ENCODE measurements around the gene UXT. TPM values are rescaled to one million over a fixed set of nuclear protein-coding genes. Genes with fewer than 3 reads are reported as not detected.

Gene UXT
- total RNA-seq, 1 experiment from 2014 or later: 68.6 TPM

DNA sequence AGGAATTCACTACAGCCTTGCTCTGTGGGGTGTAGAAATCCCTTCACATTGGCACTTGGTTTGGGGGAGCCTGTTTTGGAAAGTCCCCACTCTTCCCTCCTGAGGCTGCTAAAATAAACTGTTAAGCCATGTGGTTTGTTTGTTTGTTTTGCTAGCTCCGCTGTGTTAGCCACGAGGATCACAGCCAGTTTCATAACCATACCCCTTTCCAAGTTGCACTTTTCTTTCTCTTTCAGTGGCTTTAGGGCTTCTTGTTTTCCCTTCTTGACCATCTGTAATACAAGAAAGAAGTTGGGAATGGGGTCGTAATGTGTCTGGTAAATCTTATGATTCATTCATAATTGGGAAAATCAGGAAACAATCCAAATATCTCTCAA, 24.8 kb upstream of the UXT start:
- Mint-ChIP-seq H3K27me3 (ENCODE audit: low read depth) (peaks cover 7% of the 10 kb centered on the region), H3K27ac (no peak overlapping the region), H3K4me3 (no peak overlapping the region), H3K36me3 (no peaks in the 10 kb centered on the region), H3K9me3 (no peaks in the 10 kb centered on the region), H3K4me1 (no peaks in the 10 kb centered on the region)
- ChIA-PET POLR2A (no interaction called here), CTCF (no interaction called here)
- TF ChIP-seq NFATC4 (CRISPR knock-in tag; IDR thresholded peaks at IDR 0.05) (no peak), ZNF396 (CRISPR knock-in tag; IDR thresholded peaks at IDR 0.05; ENCODE audit: borderline replicate concordance) (no peak), EMX1 (CRISPR knock-in tag; IDR thresholded peaks at IDR 0.05) (no peak), MXD4 (CRISPR knock-in tag; IDR thresholded peaks at IDR 0.05; ENCODE audit: borderline replicate concordance) (no peak), ATF6 (CRISPR knock-in tag; IDR thresholded peaks at IDR 0.05) (no peak), NR3C1 (CRISPR knock-in tag; conservative IDR thresholded peaks at IDR 0.05; ENCODE audit: low read depth) (no peak), ETV6 (CRISPR knock-in tag; IDR thresholded peaks at IDR 0.05) (no peak), TCF7 (CRISPR knock-in tag; IDR thresholded peaks at IDR 0.05; ENCODE audit: low read depth) (no peak), ZNF671 (CRISPR knock-in tag; IDR thresholded peaks at IDR 0.05) (no peak), NR2C2 (CRISPR knock-in tag; IDR thresholded peaks at IDR 0.05) (no peak), CREB1 (CRISPR knock-in tag; IDR thresholded peaks at IDR 0.05) (no peak), ZNF512 (CRISPR knock-in tag; IDR thresholded peaks at IDR 0.05; ENCODE audit: borderline replicate concordance) (no peak), ZNF317 (CRISPR knock-in tag; IDR thresholded peaks at IDR 0.05; ENCODE audit: borderline replicate concordance, low read depth) (no peak), CREM (CRISPR knock-in tag; IDR thresholded peaks at IDR 0.05) (no peak), CDX4 (CRISPR knock-in tag; IDR thresholded peaks at IDR 0.05; ENCODE audit: borderline replicate concordance) (no peak), FOXP1 (CRISPR knock-in tag; IDR thresholded peaks at IDR 0.05; ENCODE audit: borderline replicate concordance) (no peak), ATF2 (CRISPR knock-in tag; IDR thresholded peaks at IDR 0.05; ENCODE audit: borderline replicate concordance, low read depth) (no peak), GRHL2 (CRISPR knock-in tag; IDR thresholded peaks at IDR 0.05; ENCODE audit: insufficient replicate concordance, severe bottlenecking) (no peak)
- TF ChIP-seq, protein P1, sequence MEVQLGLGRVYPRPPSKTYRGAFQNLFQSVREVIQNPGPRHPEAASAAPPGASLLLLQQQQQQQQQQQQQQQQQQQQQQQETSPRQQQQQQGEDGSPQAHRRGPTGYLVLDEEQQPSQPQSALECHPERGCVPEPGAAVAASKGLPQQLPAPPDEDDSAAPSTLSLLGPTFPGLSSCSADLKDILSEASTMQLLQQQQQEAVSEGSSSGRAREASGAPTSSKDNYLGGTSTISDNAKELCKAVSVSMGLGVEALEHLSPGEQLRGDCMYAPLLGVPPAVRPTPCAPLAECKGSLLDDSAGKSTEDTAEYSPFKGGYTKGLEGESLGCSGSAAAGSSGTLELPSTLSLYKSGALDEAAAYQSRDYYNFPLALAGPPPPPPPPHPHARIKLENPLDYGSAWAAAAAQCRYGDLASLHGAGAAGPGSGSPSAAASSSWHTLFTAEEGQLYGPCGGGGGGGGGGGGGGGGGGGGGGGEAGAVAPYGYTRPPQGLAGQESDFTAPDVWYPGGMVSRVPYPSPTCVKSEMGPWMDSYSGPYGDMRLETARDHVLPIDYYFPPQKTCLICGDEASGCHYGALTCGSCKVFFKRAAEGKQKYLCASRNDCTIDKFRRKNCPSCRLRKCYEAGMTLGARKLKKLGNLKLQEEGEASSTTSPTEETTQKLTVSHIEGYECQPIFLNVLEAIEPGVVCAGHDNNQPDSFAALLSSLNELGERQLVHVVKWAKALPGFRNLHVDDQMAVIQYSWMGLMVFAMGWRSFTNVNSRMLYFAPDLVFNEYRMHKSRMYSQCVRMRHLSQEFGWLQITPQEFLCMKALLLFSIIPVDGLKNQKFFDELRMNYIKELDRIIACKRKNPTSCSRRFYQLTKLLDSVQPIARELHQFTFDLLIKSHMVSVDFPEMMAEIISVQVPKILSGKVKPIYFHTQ (CRISPR knock-in tag; IDR thresholded peaks at IDR 0.05): no peak
- TF ChIP-seq, protein P2, sequence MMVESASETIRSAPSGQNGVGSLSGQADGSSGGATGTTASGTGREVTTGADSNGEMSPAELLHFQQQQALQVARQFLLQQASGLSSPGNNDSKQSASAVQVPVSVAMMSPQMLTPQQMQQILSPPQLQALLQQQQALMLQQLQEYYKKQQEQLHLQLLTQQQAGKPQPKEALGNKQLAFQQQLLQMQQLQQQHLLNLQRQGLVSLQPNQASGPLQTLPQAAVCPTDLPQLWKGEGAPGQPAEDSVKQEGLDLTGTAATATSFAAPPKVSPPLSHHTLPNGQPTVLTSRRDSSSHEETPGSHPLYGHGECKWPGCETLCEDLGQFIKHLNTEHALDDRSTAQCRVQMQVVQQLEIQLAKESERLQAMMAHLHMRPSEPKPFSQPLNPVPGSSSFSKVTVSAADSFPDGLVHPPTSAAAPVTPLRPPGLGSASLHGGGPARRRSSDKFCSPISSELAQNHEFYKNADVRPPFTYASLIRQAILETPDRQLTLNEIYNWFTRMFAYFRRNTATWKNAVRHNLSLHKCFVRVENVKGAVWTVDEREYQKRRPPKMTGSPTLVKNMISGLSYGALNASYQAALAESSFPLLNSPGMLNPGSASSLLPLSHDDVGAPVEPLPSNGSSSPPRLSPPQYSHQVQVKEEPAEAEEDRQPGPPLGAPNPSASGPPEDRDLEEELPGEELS (CRISPR knock-in tag; IDR thresholded peaks at IDR 0.05): no peak
- DNase-seq (ENCODE audit: low spot score): no peak
- no peak for ATAC-seq

Data from WTC11 (cell line).